HG02588 (cell line): ENCODE results near the gene CYFIP1.

ENCODE experiments used
- ATAC-seq: cut with Tn5 transposase; IDR thresholded peaks from one replicate; pipeline ENCODE4 v1.9.1; 2021; ENCODE audit warnings: mild to moderate bottlenecking, moderate library complexity; ENCODE audit not compliant: unreplicated experiment

Gene CYFIP1

GRCh38 chr15:22919171-22919570 is 61.0 kb downstream of the CYFIP1 start:
- ATAC-seq, result no peak

GRCh38 chr15:22918596-22919140 is 61.5 kb downstream of the CYFIP1 start:
- ATAC-seq, result no peak

GRCh38 chr15:22918056-22918455 is 62.1 kb downstream of the CYFIP1 start:
- no peak for ATAC-seq

- no peak for ATAC-seq
These were observed 62.6 kb downstream of the CYFIP1 start for GRCh38 chr15:22917556-22917955.

- ATAC-seq, result no peak
These were observed 63.4 kb downstream of the CYFIP1 start for GRCh38 chr15:22916606-22917350.

- no peak for ATAC-seq
These were observed 64.2 kb downstream of the CYFIP1 start for GRCh38 chr15:22915866-22916515.

- no peak for ATAC-seq
These were observed 66.4 kb downstream of the CYFIP1 start for GRCh38 chr15:22913646-22914380.

- no peak for ATAC-seq
These were observed 67.9 kb downstream of the CYFIP1 start for GRCh38 chr15:22912256-22912655.

GRCh38 chr15:22911306-22911705 is 68.9 kb downstream of the CYFIP1 start:
- ATAC-seq, result no peak

GRCh38 chr15:22908830-22909229 is 71.3 kb downstream of the CYFIP1 start:
- no peak for ATAC-seq

GRCh38 chr15:22907161-22907950 is 72.8 kb downstream of the CYFIP1 start:
- no peak for ATAC-seq

GRCh38 chr15:22904736-22905135 is 75.4 kb downstream of the CYFIP1 start:
- no peak for ATAC-seq

- ATAC-seq, result no peak
These were observed 76.1 kb downstream of the CYFIP1 start for GRCh38 chr15:22903961-22904534.

GRCh38 chr15:22903427-22903826 is 76.7 kb downstream of the CYFIP1 start:
- ATAC-seq, result no peak

- no peak for ATAC-seq
These were observed 77.2 kb downstream of the CYFIP1 start for GRCh38 chr15:22902981-22903380.

GRCh38 chr15:22902578-22902977 is 77.6 kb downstream of the CYFIP1 start:
- no peak for ATAC-seq

GRCh38 chr15:22902046-22902445 is 78.1 kb downstream of the CYFIP1 start:
- ATAC-seq, result no peak

GRCh38 chr15:22895465-22896190 is 84.5 kb downstream of the CYFIP1 start:
- ATAC-seq, result peak; percentile 88

GRCh38 chr15:22893881-22894280 is 86.3 kb downstream of the CYFIP1 start:
- ATAC-seq, result no peak

- ATAC-seq, result no peak
These were observed 87.1 kb downstream of the CYFIP1 start for GRCh38 chr15:22893081-22893480.
